Prostate gland (tissue), 2 donors: ENCODE measurements around the gene ADO.

Experiments used
- CTCF ChIP-seq, 4 experiments: fragments of 200-600 bp in 2 of 4; fragments of 450-650 bp in 2 of 4; sonication (generic) in 2 of 4; IDR thresholded peaks; 1 replicate in 3 of 4; 2 replicates in 1 of 4; pipeline ENCODE4 v1.5.1; 2016 to 2019; ENCODE audit warnings: antibody characterized with exemption in 4 of 4, mild to moderate bottlenecking in 2 of 4, moderate library complexity in 2 of 4
- POLR2A ChIP-seq: fragments of 450-650 bp; IDR thresholded peaks from one replicate; pipeline ENCODE4 v1.6.1; 2016; ENCODE audit warnings: antibody characterized with exemption, mild to moderate bottlenecking

GRCh38 chr10:62788861-62789467 is 15.6 kb upstream of the ADO start:
- TF ChIP-seq POLR2A (no peak), CTCF (IDR thresholded peaks at IDR 0.05) (no peak)
